RKO (cell line): ENCODE data around the gene MSI2.

Experiments used
- DNase-seq: peaks from one replicate; pipeline ENCODE4 v3.0.0-alpha.2; 2016; ENCODE audit warnings: low spot score

The MSI2 gene

GRCh38 chr17:57720386-57721035, 464.2 kb downstream of the MSI2 start:
- no peak for DNase-seq

GRCh38 chr17:57721967-57722703, 465.8 kb downstream of the MSI2 start:
- no peak for DNase-seq

GRCh38 chr17:57722704-57723043, 466.4 kb downstream of the MSI2 start:
- no peak for DNase-seq

GRCh38 chr17:57723427-57724025, 467.2 kb downstream of the MSI2 start:
- DNase-seq, result no peak

GRCh38 chr17:57724026-57724728, 467.9 kb downstream of the MSI2 start:
- no peak for DNase-seq

- no peak for DNase-seq
Observed at GRCh38 chr17:57724729-57725125, 468.4 kb downstream of the MSI2 start.

- no peak for DNase-seq
Observed at GRCh38 chr17:57726213-57726790, 470.0 kb downstream of the MSI2 start.

GRCh38 chr17:57726838-57727237, 470.5 kb downstream of the MSI2 start:
- no peak for DNase-seq

GRCh38 chr17:57727630-57728175, 471.4 kb downstream of the MSI2 start:
- no peak for DNase-seq

- no peak for DNase-seq
Observed at GRCh38 chr17:57730026-57730701, 473.8 kb downstream of the MSI2 start.

GRCh38 chr17:57732062-57732461, 475.7 kb downstream of the MSI2 start:
- no peak for DNase-seq

GRCh38 chr17:57733085-57733484, 476.8 kb downstream of the MSI2 start:
- no peak for DNase-seq
